Measurements from ENCODE around the gene DACT3.

DNA sequence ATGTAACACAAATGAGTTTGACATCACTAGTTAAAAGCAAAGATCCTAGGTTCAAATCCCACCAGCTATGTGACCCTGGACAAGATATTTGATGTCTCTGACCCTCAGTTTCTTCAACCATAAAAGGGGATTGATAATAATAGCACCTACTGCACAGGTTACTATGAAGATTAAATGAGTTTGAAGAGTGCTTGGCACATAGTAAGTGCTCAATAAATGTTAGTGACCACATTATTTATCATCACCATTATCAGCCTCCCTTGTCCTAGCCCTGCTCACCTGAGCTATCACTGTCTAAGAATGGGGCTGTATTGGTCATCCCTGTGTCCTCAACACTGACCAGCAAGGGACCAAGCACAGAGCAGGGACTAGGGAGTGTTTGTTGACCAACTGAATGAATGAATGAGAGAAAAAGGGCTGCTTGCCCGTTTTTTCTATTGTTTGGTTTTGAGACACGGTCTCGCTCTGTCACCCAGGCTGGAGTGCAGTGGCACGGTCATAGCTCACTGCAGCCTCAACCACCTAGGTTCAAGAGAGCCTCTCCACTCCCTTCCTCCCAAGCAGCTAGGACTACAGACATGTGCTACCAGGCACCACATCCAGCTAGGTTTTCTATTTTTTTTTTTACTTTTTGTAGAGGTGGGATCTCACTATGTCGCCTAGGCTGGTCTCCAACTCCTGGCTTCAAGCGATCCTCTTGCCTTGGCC lies 26.6 kb upstream of the DACT3 start:
- TF ChIP-seq, protein P1, sequence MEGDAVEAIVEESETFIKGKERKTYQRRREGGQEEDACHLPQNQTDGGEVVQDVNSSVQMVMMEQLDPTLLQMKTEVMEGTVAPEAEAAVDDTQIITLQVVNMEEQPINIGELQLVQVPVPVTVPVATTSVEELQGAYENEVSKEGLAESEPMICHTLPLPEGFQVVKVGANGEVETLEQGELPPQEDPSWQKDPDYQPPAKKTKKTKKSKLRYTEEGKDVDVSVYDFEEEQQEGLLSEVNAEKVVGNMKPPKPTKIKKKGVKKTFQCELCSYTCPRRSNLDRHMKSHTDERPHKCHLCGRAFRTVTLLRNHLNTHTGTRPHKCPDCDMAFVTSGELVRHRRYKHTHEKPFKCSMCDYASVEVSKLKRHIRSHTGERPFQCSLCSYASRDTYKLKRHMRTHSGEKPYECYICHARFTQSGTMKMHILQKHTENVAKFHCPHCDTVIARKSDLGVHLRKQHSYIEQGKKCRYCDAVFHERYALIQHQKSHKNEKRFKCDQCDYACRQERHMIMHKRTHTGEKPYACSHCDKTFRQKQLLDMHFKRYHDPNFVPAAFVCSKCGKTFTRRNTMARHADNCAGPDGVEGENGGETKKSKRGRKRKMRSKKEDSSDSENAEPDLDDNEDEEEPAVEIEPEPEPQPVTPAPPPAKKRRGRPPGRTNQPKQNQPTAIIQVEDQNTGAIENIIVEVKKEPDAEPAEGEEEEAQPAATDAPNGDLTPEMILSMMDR (conservative IDR thresholded peaks at IDR 0.05 in 1 of 2, IDR thresholded peaks at IDR 0.05 in 1 of 2; ENCODE audit: low read depth in 1 of 2, low read length in 2 of 2) = no peak
- TF ChIP-seq EZH2 (IDR thresholded peaks at IDR 0.05; ENCODE audit: low read length, missing control alignments) = no peak
